Panc1 (cell line): ENCODE measurements around the gene PHKG2. TPM values are rescaled to one million over a fixed set of nuclear protein-coding genes. Genes with fewer than 3 reads are reported as not detected.
A peak's percentile ranks its signal among the peaks of the same experiment; 100 is the strongest.

ENCODE experiments used
- ATAC-seq: fragments of 200-7000 bp; cut with Tn5 transposase; 2 replicates; pipeline ENCODE4 v1.9.1; 2020; ENCODE audit warnings: mild to moderate bottlenecking, moderate library complexity
- BruUV-seq: library from RNA; stranded (reverse); fragments of 400-500 nt; replicated peaks from 2 replicates; lab custom pipeline; 2021; lab: Mats Ljungman, UMichigan
- CTCF ChIA-PET: fragments of 300-600 bp; sonication (Branson Sonifier 250); formaldehyde crosslinking; loops from one replicate; lab custom pipeline; 2022; ENCODE audit warnings: antibody characterized with exemption; lab: Charles Lee
- POLR2A ChIA-PET: fragments of 300-600 bp; sonication (Branson Sonifier 250); formaldehyde crosslinking; loops from one replicate; lab custom pipeline; 2022; ENCODE audit warnings: antibody characterized with exemption; lab: Charles Lee
- DNase-seq: peaks from one replicate; pipeline ENCODE4 v3.0.0-alpha.2; 2010; ENCODE audit warnings: low read depth, low spot score
- H3K27ac ChIP-seq: 2 replicates; pipeline ENCODE4 v1.5.1; 2011; ENCODE audit warnings: mild to moderate bottlenecking, low read length, inconsistent platforms
- H3K27me3 ChIP-seq: fragments of 200-500 bp; sonication (Bioruptor generic); 2 replicates; pipeline ENCODE4 v1.6.0; 2014; ENCODE audit warnings: low read length, inconsistent platforms; ENCODE audit not compliant: control insufficient read depth, insufficient read depth
- H3K36me3 ChIP-seq: fragments of 200-500 bp; sonication (Bioruptor generic); 2 replicates; pipeline ENCODE4 v1.5.1; 2014; ENCODE audit warnings: inconsistent platforms, mild to moderate bottlenecking, low read length, moderate library complexity; ENCODE audit not compliant: control insufficient read depth, insufficient read depth
- H3K4me1 ChIP-seq: 2 replicates; pipeline ENCODE4 v1.5.1; 2011; ENCODE audit warnings: inconsistent platforms, mild to moderate bottlenecking, low read length, moderate library complexity; ENCODE audit not compliant: control insufficient read depth, insufficient read depth
- H3K4me3 ChIP-seq, 2 experiments: 2 replicates each; pipeline ENCODE4 v1.5.1; 2011 to 2012; ENCODE audit warnings: low read depth in 2 of 2, low read length in 2 of 2, mild to moderate bottlenecking in 2 of 2, inconsistent platforms in 1 of 2, moderate library complexity in 1 of 2
- H3K9me3 ChIP-seq: fragments of 200-500 bp; sonication (Bioruptor generic); 2 replicates; pipeline ENCODE4 v1.5.1; 2014; ENCODE audit warnings: low read depth, mild to moderate bottlenecking, inconsistent platforms, low read length, moderate library complexity; ENCODE audit not compliant: control insufficient read depth, insufficient read depth
- POLR2AphosphoS5 ChIP-seq: IDR thresholded peaks from 2 replicates; pipeline ENCODE4 v1.6.1; 2012; ENCODE audit warnings: mild to moderate bottlenecking, low read depth, low read length, moderate library complexity
- SIN3A ChIP-seq: IDR thresholded peaks from 2 replicates; pipeline ENCODE4 v1.6.1; 2012; ENCODE audit warnings: low read depth, mild to moderate bottlenecking, low read length, moderate library complexity, borderline replicate concordance; ENCODE audit not compliant: insufficient read depth
- TCF7L2 ChIP-seq: IDR thresholded peaks from 2 replicates; pipeline ENCODE4 v1.6.1; 2011; ENCODE audit warnings: mild to moderate bottlenecking, low read depth, low read length, inconsistent platforms
- in situ Hi-C: cut with HindIII; loops from 2 replicates; pipeline ENCODE4 v1.10.0; 2016; ENCODE audit warnings: low sequenced_read_pairs, low pct_unique_long_range_greater_than_20kb
- intact Hi-C: fragments of 100-400 bp; cut with micrococcal nuclease; formaldehyde crosslinking; loops from one replicate; pipeline ENCODE4 v1.10.0; 2022; ENCODE audit not compliant: unreplicated experiment
- total RNA-seq: library from RNA; stranded (reverse); gene quantifications from one replicate; pipeline ENCODE4 v1.2.1, GENCODE V29; 2021; ENCODE audit not compliant: unreplicated experiment
- TF ChIP-seq, protein P1 (sequence below), 2 experiments: IDR thresholded peaks; 2 replicates each; pipeline ENCODE4 v1.6.1; 2011 to 2012; ENCODE audit warnings: low read depth in 2 of 2, control low read depth in 1 of 2, low read length in 1 of 2, mild to moderate bottlenecking in 1 of 2, moderate library complexity in 1 of 2; ENCODE audit not compliant: insufficient read depth in 1 of 2
- TF ChIP-seq, protein P2 (sequence below): fragments of 450-650 bp; IDR thresholded peaks from 2 replicates; pipeline ENCODE4 v1.5.1; 2017; ENCODE audit warnings: mild to moderate bottlenecking

PHKG2 gene
- total RNA-seq, 1 experiment from 2014 or later, result 43.1 TPM

DNA sequence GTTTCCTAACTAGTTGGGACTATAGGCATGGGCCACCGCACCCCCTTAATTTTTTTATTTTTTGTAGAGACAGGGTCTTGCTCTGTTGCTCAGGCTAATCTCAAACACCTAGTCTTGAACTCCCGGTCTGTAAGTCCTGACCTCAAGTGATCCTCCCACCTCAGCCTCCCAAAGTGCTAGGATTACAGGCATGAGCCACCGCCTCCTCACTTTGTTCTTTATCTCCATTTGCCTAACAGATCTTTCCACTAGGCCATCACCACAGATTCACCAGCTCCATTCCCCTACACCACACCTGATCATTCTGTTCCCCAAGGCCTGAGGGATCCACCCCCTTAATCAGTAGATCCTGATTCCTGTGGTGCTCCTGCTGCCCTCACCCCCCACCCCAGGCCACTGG lies 46.4 kb downstream of the PHKG2 start:
- no peak overlapping the region for H3K27ac ChIP-seq
- no peak for TF ChIP-seq SIN3A
- TF ChIP-seq POLR2AphosphoS5, result no peak
- TF ChIP-seq, protein P1, sequence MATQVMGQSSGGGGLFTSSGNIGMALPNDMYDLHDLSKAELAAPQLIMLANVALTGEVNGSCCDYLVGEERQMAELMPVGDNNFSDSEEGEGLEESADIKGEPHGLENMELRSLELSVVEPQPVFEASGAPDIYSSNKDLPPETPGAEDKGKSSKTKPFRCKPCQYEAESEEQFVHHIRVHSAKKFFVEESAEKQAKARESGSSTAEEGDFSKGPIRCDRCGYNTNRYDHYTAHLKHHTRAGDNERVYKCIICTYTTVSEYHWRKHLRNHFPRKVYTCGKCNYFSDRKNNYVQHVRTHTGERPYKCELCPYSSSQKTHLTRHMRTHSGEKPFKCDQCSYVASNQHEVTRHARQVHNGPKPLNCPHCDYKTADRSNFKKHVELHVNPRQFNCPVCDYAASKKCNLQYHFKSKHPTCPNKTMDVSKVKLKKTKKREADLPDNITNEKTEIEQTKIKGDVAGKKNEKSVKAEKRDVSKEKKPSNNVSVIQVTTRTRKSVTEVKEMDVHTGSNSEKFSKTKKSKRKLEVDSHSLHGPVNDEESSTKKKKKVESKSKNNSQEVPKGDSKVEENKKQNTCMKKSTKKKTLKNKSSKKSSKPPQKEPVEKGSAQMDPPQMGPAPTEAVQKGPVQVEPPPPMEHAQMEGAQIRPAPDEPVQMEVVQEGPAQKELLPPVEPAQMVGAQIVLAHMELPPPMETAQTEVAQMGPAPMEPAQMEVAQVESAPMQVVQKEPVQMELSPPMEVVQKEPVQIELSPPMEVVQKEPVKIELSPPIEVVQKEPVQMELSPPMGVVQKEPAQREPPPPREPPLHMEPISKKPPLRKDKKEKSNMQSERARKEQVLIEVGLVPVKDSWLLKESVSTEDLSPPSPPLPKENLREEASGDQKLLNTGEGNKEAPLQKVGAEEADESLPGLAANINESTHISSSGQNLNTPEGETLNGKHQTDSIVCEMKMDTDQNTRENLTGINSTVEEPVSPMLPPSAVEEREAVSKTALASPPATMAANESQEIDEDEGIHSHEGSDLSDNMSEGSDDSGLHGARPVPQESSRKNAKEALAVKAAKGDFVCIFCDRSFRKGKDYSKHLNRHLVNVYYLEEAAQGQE (IDR thresholded peaks at IDR 0.05; ENCODE audit: insufficient read depth in 1 of 2, low read depth in 2 of 2, low read length in 1 of 2), result no peak
- TF ChIP-seq, protein P2, sequence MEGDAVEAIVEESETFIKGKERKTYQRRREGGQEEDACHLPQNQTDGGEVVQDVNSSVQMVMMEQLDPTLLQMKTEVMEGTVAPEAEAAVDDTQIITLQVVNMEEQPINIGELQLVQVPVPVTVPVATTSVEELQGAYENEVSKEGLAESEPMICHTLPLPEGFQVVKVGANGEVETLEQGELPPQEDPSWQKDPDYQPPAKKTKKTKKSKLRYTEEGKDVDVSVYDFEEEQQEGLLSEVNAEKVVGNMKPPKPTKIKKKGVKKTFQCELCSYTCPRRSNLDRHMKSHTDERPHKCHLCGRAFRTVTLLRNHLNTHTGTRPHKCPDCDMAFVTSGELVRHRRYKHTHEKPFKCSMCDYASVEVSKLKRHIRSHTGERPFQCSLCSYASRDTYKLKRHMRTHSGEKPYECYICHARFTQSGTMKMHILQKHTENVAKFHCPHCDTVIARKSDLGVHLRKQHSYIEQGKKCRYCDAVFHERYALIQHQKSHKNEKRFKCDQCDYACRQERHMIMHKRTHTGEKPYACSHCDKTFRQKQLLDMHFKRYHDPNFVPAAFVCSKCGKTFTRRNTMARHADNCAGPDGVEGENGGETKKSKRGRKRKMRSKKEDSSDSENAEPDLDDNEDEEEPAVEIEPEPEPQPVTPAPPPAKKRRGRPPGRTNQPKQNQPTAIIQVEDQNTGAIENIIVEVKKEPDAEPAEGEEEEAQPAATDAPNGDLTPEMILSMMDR, result no peak
- TF ChIP-seq TCF7L2, result no peak
- H3K9me3 ChIP-seq, result no peaks in the 10 kb centered on the region
- ATAC-seq (no peak), DNase-seq (no peak)
- H3K4me1 ChIP-seq, result no peaks in the 10 kb centered on the region
- CTCF ChIA-PET, result no interaction called here
- in situ Hi-C loops (no loop called here), intact Hi-C loops (no loop called here)
- no TSS peak for BruUV-seq
- no peaks in the 10 kb centered on the region for H3K27me3 ChIP-seq
- POLR2A ChIA-PET, result no interaction called here
- H3K36me3 ChIP-seq, result no peaks in the 10 kb centered on the region
- no peak overlapping the region for H3K4me3 ChIP-seq

DNA sequence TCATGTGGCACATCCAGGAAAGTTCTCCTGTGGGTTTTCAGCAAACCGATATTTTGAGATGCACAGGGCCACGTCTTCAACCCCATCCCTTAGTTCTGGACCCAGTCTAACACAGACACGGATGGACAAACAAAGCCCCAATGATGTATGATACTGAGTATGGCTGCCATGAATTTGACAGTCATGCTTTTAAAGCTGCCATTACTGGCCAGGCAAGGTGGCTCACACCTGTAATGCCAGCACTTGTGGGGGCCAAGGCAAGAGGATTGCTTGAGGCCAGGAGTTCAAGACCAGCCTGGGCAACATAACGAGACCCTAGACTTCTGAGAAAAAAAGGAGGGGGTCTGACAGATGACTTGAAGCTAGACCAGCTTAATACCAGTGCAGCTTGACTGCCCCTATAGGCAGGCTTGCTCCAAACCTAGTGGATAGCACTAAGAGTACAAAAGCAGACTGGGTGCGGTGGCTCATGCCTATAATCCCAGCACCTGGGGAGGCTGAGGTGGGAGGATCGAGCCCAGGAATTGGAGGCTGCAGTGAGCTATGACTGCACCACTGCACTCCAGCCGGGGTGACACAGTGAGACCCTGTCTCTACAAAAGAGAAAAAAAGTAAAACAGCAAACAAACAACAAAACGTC lies 49.6 kb downstream of the PHKG2 start:
- BruUV-seq, result no TSS peak
- ChIA-PET CTCF (interaction anchor here (1.1 kb wide), 1 partner anchor 16 kb away, joined by 3 read pairs; no protein-coding TSS in a partner anchor), POLR2A (interaction anchor here (0.6 kb wide), 1 partner anchor 109 kb away, joined by 3 read pairs; no protein-coding TSS in a partner anchor)
- no peaks in the 10 kb centered on the region for H3K36me3 ChIP-seq
- DNase-seq (no peak), ATAC-seq (peak; percentile 88)
- intact Hi-C loops, result no loop called here
- no peak overlapping the region for H3K4me3 ChIP-seq
- H3K27ac ChIP-seq, result no peak overlapping the region
- TF ChIP-seq, protein P2, result no peak
- TF ChIP-seq SIN3A (no peak), POLR2AphosphoS5 (no peak), TCF7L2 (no peak)
- TF ChIP-seq, protein P1 (IDR thresholded peaks at IDR 0.05; ENCODE audit: insufficient read depth in 1 of 2, low read depth in 2 of 2, low read length in 1 of 2), result no peak
- H3K27me3 ChIP-seq, result no peaks in the 10 kb centered on the region
- no peaks in the 10 kb centered on the region for H3K4me1 ChIP-seq
- in situ Hi-C loops, result no loop called here
- H3K9me3 ChIP-seq, result no peaks in the 10 kb centered on the region
